ENCODE measurements around the gene SERPINB10. TPM values are rescaled to one million over a fixed set of nuclear protein-coding genes. Genes with fewer than 3 reads are reported as not detected.

SERPINB10 gene
- total RNA-seq, 1 experiment from 2014 or later: not detected

- DNase-seq (no peak), ATAC-seq (no peak)
- Histone ChIP-seq H3K9me2 (replicated peaks; ENCODE audit: low read length) (no peaks in the 10 kb centered on the region), H3K9me3 (ENCODE audit: low read length) (no peaks in the 10 kb centered on the region), H3K27me3 (ENCODE audit: low read length) (no peaks in the 10 kb centered on the region), H3K4me2 (ENCODE audit: low read length) (no peak overlapping the region), H3K4me3 (ENCODE audit: low read length) (no peak overlapping the region), H3K27ac (ENCODE audit: low read length) (no peak overlapping the region), H3K9ac (ENCODE audit: low read length) (no peak overlapping the region), H3K36me3 (ENCODE audit: low read depth, low read length) (no peaks in the 10 kb centered on the region), H3F3A (ENCODE audit: low read length, unreplicated experiment) (no peaks in the 10 kb centered on the region), H4K20me1 (ENCODE audit: low read length) (no peaks in the 10 kb centered on the region), H3K79me2 (ENCODE audit: low read length) (no peaks in the 10 kb centered on the region), H2AFZ (ENCODE audit: low read length) (no peak overlapping the region), H3K4me1 (ENCODE audit: insufficient read depth, low read length) (peaks cover 12% of the 10 kb centered on the region)
- ChIA-PET CTCF (no interaction called here), POLR2A (ENCODE audit: unreplicated experiment) (no interaction called here)
- TF ChIP-seq EZH2phosphoT487 (IDR thresholded peaks at IDR 0.05; ENCODE audit: borderline replicate concordance, low read length) (no peak), CTCF (conservative IDR thresholded peaks at IDR 0.05; ENCODE audit: low read depth, low read length) (no peak), EZH2 (IDR thresholded peaks at IDR 0.05; ENCODE audit: low read length, unreplicated experiment) (no peak)
- no TSS peak for BruUV-seq (replicated peaks)
- intact Hi-C loops (cut with micrococcal nuclease): no loop called here
Observed at GRCh38 chr18:63892566-63892965, 15.2 kb upstream of the SERPINB10 start.

- Histone ChIP-seq H3K79me2 (ENCODE audit: low read length) (no peaks in the 10 kb centered on the region), H3K27me3 (ENCODE audit: low read length) (no peaks in the 10 kb centered on the region), H3F3A (ENCODE audit: low read length, unreplicated experiment) (no peaks in the 10 kb centered on the region), H3K4me1 (ENCODE audit: insufficient read depth, low read length) (no peaks in the 10 kb centered on the region), H3K36me3 (ENCODE audit: low read depth, low read length) (no peaks in the 10 kb centered on the region), H2AFZ (ENCODE audit: low read length) (no peak overlapping the region), H3K4me3 (ENCODE audit: low read length) (no peak overlapping the region), H3K9me3 (ENCODE audit: low read length) (no peaks in the 10 kb centered on the region), H3K9ac (ENCODE audit: low read length) (no peak overlapping the region), H3K27ac (ENCODE audit: low read length) (no peak overlapping the region), H4K20me1 (ENCODE audit: low read length) (no peaks in the 10 kb centered on the region), H3K9me2 (replicated peaks; ENCODE audit: low read length) (no peaks in the 10 kb centered on the region), H3K4me2 (ENCODE audit: low read length) (no peak overlapping the region)
- CTCF ChIA-PET: no interaction called here
- BruUV-seq (replicated peaks): no TSS peak
- TF ChIP-seq CTCF (conservative IDR thresholded peaks at IDR 0.05; ENCODE audit: low read depth, low read length) (no peak), EZH2phosphoT487 (IDR thresholded peaks at IDR 0.05; ENCODE audit: borderline replicate concordance, low read length) (no peak), EZH2 (IDR thresholded peaks at IDR 0.05; ENCODE audit: low read length, unreplicated experiment) (no peak)
- intact Hi-C loops (cut with micrococcal nuclease): no loop called here
- POLR2A ChIA-PET (ENCODE audit: unreplicated experiment): no interaction called here
- ATAC-seq (no peak), DNase-seq (no peak)
Observed at GRCh38 chr18:63894106-63894772, 13.5 kb upstream of the SERPINB10 start.

- no peak for ATAC-seq
- Histone ChIP-seq H3K27me3 (ENCODE audit: low read length) (no peaks in the 10 kb centered on the region), H3K9me3 (ENCODE audit: low read length) (no peaks in the 10 kb centered on the region), H3K36me3 (ENCODE audit: low read depth, low read length) (no peaks in the 10 kb centered on the region), H2AFZ (ENCODE audit: low read length) (no peak overlapping the region), H3K4me1 (ENCODE audit: insufficient read depth, low read length) (no peaks in the 10 kb centered on the region), H3K27ac (ENCODE audit: low read length) (no peak overlapping the region), H3F3A (ENCODE audit: low read length, unreplicated experiment) (no peaks in the 10 kb centered on the region), H3K4me2 (ENCODE audit: low read length) (no peak overlapping the region), H4K20me1 (ENCODE audit: low read length) (no peaks in the 10 kb centered on the region), H3K9ac (ENCODE audit: low read length) (no peak overlapping the region), H3K79me2 (ENCODE audit: low read length) (no peaks in the 10 kb centered on the region), H3K4me3 (ENCODE audit: low read length) (no peak overlapping the region), H3K9me2 (replicated peaks; ENCODE audit: low read length) (no peaks in the 10 kb centered on the region)
- POLR2A ChIA-PET (ENCODE audit: unreplicated experiment): no interaction called here
- intact Hi-C loops (cut with micrococcal nuclease): no loop called here
- CTCF ChIA-PET: no interaction called here
- BruUV-seq (replicated peaks): no TSS peak
- DNase-seq: no peak
- TF ChIP-seq EZH2 (IDR thresholded peaks at IDR 0.05; ENCODE audit: low read length, unreplicated experiment): no peak
Observed at GRCh38 chr18:63895190-63895589, 12.6 kb upstream of the SERPINB10 start.
